AG20443 (cell line): ENCODE measurements around the gene ZNF141.
"Not testable (repeated sequence)": the region's sequence is repeated elsewhere in the genome, so short reads cannot be mapped to it uniquely, and the experiment has no call there.

Experiments
- DNase-seq: peaks from one replicate; pipeline ENCODE4 v3.0.0; 2012; ENCODE audit warnings: low spot score, mixed read lengths

ZNF141 gene

GRCh38 chr4:337143-337931 is at the start of gene ZNF141:
Gene ZNF141 (plus strand): TSS chr4:337814. CDS start chr4:337984, 170 bp downstream.
- DNase-seq: peak; percentile 99

GRCh38 chr4:288891-289290 is 48.7 kb upstream of the ZNF141 start:
- no peak for DNase-seq

- no peak for DNase-seq
Measured at GRCh38 chr4:294732-295131, 42.9 kb upstream of the ZNF141 start.

GRCh38 chr4:302381-302780 is 35.2 kb upstream of the ZNF141 start:
- DNase-seq: no peak

- not testable (repeated sequence) for DNase-seq
Measured at GRCh38 chr4:304516-304915, 33.1 kb upstream of the ZNF141 start.

GRCh38 chr4:304969-305680 is 32.5 kb upstream of the ZNF141 start, which contains the start of gene ZNF732:
Gene ZNF732 (minus strand): TSS chr4:305474. CDS start chr4:305310, 164 bp downstream.
- DNase-seq: peak; percentile 50

GRCh38 chr4:306551-306961 is 31.1 kb upstream of the ZNF141 start:
- DNase-seq: no peak

- no peak for DNase-seq
Measured at GRCh38 chr4:309807-310206, 27.8 kb upstream of the ZNF141 start.

GRCh38 chr4:314296-314903 is 23.2 kb upstream of the ZNF141 start:
- DNase-seq: no peak

GRCh38 chr4:328729-329128 is 8.9 kb upstream of the ZNF141 start:
- no peak for DNase-seq

GRCh38 chr4:335515-335914 is 2.1 kb upstream of the ZNF141 start:
- no peak for DNase-seq

GRCh38 chr4:336099-336892 is 1.3 kb upstream of the ZNF141 start:
- peak; percentile 73 for DNase-seq

GRCh38 chr4:336893-337142 is 796 bp upstream of the ZNF141 start:
- DNase-seq: no peak

GRCh38 chr4:337932-338758 is 531 bp downstream of the ZNF141 start:
- peak; percentile 54 for DNase-seq

GRCh38 chr4:338759-339097 is 1.1 kb downstream of the ZNF141 start:
- no peak for DNase-seq

GRCh38 chr4:340011-340410 is 2.4 kb downstream of the ZNF141 start:
- DNase-seq: no peak

GRCh38 chr4:373062-373839 is 35.6 kb downstream of the ZNF141 start:
- DNase-seq: no peak

GRCh38 chr4:374298-375160 is 36.9 kb downstream of the ZNF141 start:
- no peak for DNase-seq

GRCh38 chr4:384311-385010 is 46.8 kb downstream of the ZNF141 start:
- DNase-seq: no peak
